ENCODE results near the gene DYNC2I2. TPM values are rescaled to one million over a fixed set of nuclear protein-coding genes. Genes with fewer than 3 reads are reported as not detected.

DYNC2I2 gene
- total and polyA plus RNA-seq, 11 donors = 20.5 to 65.7 (median 35.1) TPM

DNA sequence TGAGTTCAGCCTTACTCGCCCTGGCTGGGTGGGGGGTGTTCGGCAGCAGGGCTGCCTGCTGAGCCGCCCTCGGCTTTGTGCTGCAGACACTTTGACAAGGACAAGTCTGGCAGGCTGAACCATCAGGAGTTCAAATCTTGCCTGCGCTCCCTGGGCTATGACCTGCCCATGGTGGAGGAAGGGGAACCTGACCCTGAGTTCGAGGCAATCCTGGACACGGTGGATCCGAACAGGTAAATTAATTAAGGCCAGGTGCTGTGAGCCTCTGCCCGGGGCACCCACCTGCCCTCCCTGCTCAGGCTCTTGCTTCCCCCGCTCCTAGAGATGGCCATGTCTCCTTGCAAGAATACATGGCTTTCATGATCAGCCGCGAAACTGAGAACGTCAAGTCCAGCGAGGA, 24.2 kb downstream of the DYNC2I2 start:
- DNase-seq = no peak
- intact Hi-C loops (cut with DNase I) = loop anchor here in 3 of 10 donors (5.0 to 10.0 kb wide), 3 partner anchors 52 to 338 kb away; partner anchors contain the start of genes SET (in 2 of the 3) and ODF2 (in 1 of the 3)

DNA sequence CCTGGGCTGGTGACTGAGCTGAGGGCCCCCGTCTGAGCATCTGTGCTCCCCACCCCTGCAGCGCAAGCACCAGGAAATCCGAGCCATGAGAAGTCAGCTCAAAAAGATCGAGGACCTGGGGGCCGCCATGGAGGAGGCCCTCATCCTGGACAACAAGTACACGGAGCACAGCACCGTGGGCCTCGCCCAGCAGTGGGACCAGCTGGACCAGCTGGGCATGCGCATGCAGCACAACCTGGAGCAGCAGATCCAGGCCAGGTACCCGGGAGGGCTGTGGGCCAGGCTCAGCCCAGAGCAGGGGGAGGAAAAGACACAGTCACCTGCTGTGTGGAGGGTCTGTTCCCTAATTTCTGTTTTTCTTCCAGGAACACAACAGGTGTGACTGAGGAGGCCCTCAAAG, 24.6 kb downstream of the DYNC2I2 start:
- 80 to 93% (median 88%) methylated on average over 8 to 10 of the region's 10 CpGs for WGBS, 4 donors
- intact Hi-C loops (cut with DNase I) = loop anchor here in 3 of 10 donors (5.0 to 10.0 kb wide), 3 partner anchors 53 to 337 kb away; partner anchors contain the start of genes SET (in 2 of the 3) and ODF2 (in 1 of the 3)
- H3K27me3 ChIP-seq = no peaks in the 10 kb centered on the region
- no peak overlapping the region for H3K27ac ChIP-seq
- H3K36me3 ChIP-seq = peaks cover 2 to 76% (median 73%) of the 10 kb centered on the region in 9 donors
- TF ChIP-seq POLR2A (IDR thresholded peaks at IDR 0.05) = no peak
- TF ChIP-seq, protein P1, sequence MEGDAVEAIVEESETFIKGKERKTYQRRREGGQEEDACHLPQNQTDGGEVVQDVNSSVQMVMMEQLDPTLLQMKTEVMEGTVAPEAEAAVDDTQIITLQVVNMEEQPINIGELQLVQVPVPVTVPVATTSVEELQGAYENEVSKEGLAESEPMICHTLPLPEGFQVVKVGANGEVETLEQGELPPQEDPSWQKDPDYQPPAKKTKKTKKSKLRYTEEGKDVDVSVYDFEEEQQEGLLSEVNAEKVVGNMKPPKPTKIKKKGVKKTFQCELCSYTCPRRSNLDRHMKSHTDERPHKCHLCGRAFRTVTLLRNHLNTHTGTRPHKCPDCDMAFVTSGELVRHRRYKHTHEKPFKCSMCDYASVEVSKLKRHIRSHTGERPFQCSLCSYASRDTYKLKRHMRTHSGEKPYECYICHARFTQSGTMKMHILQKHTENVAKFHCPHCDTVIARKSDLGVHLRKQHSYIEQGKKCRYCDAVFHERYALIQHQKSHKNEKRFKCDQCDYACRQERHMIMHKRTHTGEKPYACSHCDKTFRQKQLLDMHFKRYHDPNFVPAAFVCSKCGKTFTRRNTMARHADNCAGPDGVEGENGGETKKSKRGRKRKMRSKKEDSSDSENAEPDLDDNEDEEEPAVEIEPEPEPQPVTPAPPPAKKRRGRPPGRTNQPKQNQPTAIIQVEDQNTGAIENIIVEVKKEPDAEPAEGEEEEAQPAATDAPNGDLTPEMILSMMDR (IDR thresholded peaks at IDR 0.05) = no peak
- DNase-seq (no peak), ATAC-seq (no peak)
- no peaks in the 10 kb centered on the region for H3K9me3 ChIP-seq
- H3K4me1 ChIP-seq = peaks cover 0 to 67% (median 36%) of the 10 kb centered on the region in 12 donors
- no peak overlapping the region for H3K4me3 ChIP-seq

More for the DNA sequence above, 24.2 kb downstream of the DYNC2I2 start:
- no peak for TF ChIP-seq POLR2A (IDR thresholded peaks at IDR 0.05)
- TF ChIP-seq, protein P1 (IDR thresholded peaks at IDR 0.05) = no peak
- ATAC-seq = no peak
- Histone ChIP-seq H3K4me3 (no peak overlapping the region), H3K9me3 (no peaks in the 10 kb centered on the region), H3K27ac (no peak overlapping the region), H3K27me3 (no peaks in the 10 kb centered on the region), H3K36me3 (peaks cover 2 to 72% (median 69%) of the 10 kb centered on the region in 9 donors), H3K4me1 (peaks cover 0 to 63% (median 36%) of the 10 kb centered on the region in 12 donors)
- 86 to 93% (median 91%) methylated on average over 13 to 14 of the region's 14 CpGs for WGBS, 4 donors

DNA sequence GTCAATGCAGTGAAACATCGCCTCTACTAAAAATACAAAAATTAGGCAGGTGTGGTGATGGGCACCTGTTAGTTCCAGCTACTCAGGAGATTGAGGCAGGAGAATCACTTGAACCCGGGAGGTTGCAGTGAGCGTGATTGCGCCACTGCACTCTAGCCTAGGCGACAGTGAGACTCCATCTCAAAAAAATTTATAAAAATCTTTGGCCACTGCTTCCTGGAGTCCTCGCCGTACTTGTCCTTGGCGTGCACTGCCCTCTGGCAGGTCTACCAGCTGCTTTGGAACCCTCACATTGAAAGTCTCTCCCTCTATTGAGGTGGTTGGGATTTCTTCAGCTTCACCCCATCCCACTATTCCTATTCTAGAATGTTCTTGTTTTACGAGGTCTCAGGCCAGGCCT, 25.0 kb downstream of the DYNC2I2 start:
- TF ChIP-seq, protein P1 (IDR thresholded peaks at IDR 0.05) = no peak
- no peak for TF ChIP-seq POLR2A (IDR thresholded peaks at IDR 0.05)
- ATAC-seq (no peak), DNase-seq (no peak)
- 92 to 95% (median 93%) methylated on average over 9 of the region's 9 CpGs for WGBS, 4 donors
- Histone ChIP-seq H3K9me3 (no peaks in the 10 kb centered on the region), H3K36me3 (peaks cover 2 to 81% (median 77%) of the 10 kb centered on the region in 9 donors), H3K27ac (no peak overlapping the region), H3K4me3 (no peak overlapping the region), H3K27me3 (no peaks in the 10 kb centered on the region), H3K4me1 (peaks cover 0 to 66% (median 36%) of the 10 kb centered on the region in 12 donors)
- intact Hi-C loops (cut with DNase I) = loop anchor here in 3 of 10 donors (5.0 to 10.0 kb wide), 3 partner anchors 53 to 337 kb away; partner anchors contain the start of genes SET (in 2 of the 3) and ODF2 (in 1 of the 3)

DNA sequence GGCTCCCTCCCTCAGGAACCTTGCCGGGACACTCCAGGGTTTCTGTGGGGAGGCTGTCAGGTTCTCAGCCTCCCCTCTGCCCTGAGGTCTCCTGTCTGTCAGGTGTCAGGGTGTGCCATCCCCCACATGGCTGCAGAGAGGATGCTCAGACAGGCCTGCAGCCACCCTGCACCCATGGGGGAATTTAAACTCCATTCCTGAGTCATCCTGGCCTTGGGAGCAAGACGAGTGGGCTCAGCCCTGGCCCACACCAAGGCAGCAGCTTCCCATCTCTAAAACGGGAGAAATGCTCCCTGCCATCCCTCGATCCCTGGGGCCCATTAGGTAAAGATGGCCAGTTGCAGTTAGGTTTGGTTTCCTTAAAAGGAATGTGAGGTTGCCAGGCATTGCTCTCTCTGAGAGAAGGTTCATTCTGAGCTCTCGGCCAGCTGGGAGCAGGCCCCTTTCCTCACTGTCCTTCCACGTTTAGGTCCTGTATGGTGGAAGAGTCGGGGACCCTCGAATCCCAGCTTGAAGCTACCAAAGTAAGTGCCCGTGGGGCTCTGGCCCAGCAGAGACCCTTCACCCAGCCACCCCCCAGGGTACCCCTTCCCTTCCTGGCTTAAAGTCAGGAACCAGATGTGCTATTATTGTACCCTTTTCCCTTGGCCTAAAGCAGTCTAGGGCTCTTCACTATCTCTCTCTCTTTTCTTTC, 26.6 kb downstream of the DYNC2I2 start:
- H3K4me1 ChIP-seq = peaks cover 0 to 50% (median 26%) of the 10 kb centered on the region in 12 donors
- H3K27ac ChIP-seq = peak overlapping the region in 8 of 12 donors; percentile 5 to 86 (median 74)
- no peaks in the 10 kb centered on the region for H3K9me3 ChIP-seq
- 68 to 79% (median 70%) methylated on average over 6 to 9 of the region's 9 CpGs for WGBS, 4 donors
- DNase-seq (no peak), ATAC-seq (no peak)
- intact Hi-C loops (cut with DNase I) = loop anchor here in 4 of 10 donors (5.0 to 10.0 kb wide), 5 partner anchors 55 to 438 kb away; partner anchors contain the start of genes SET (in 2 of the 4), CIZ1 (in 1 of the 4) and ODF2 (in 1 of the 4)
- no peaks in the 10 kb centered on the region for H3K27me3 ChIP-seq
- H3K36me3 ChIP-seq = peaks cover 2 to 97% (median 94%) of the 10 kb centered on the region in 9 donors
- TF ChIP-seq, protein P1 (IDR thresholded peaks at IDR 0.05) = no peak
- TF ChIP-seq POLR2A (IDR thresholded peaks at IDR 0.05) = no peak
- no peak overlapping the region for H3K4me3 ChIP-seq
